ENCODE results near the gene PAFAH1B2.

DNA sequence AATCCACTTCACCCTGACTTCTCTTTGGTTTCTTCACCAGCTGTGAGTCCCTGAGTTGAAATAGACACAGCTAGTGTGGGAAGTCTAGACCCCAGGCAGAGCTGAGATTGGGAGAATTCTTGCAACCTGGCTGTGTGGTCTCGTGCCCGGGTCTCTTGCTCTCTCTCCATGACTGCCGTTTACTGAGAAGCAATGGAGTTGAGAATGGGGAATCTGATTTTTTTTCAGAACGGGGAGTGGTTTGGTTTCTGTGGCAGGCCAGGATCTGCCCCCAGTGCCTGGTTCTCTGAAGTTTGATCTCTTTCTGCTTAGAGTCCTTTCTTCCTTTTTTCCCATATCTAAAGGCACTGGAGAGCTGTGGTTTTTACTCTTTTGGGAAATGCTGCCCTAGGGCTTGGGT lies 35.9 kb downstream of the PAFAH1B2 start:
- TF ChIP-seq, protein P1, sequence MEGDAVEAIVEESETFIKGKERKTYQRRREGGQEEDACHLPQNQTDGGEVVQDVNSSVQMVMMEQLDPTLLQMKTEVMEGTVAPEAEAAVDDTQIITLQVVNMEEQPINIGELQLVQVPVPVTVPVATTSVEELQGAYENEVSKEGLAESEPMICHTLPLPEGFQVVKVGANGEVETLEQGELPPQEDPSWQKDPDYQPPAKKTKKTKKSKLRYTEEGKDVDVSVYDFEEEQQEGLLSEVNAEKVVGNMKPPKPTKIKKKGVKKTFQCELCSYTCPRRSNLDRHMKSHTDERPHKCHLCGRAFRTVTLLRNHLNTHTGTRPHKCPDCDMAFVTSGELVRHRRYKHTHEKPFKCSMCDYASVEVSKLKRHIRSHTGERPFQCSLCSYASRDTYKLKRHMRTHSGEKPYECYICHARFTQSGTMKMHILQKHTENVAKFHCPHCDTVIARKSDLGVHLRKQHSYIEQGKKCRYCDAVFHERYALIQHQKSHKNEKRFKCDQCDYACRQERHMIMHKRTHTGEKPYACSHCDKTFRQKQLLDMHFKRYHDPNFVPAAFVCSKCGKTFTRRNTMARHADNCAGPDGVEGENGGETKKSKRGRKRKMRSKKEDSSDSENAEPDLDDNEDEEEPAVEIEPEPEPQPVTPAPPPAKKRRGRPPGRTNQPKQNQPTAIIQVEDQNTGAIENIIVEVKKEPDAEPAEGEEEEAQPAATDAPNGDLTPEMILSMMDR (IDR thresholded peaks at IDR 0.05; ENCODE audit: low read depth, low read length, poor library complexity, severe bottlenecking): no peak
- TF ChIP-seq EZH2phosphoT487 (IDR thresholded peaks at IDR 0.05; ENCODE audit: borderline replicate concordance, low read length): no peak
